WTC11 (cell line): ENCODE data around the gene HNF1A. TPM values are rescaled to one million over a fixed set of nuclear protein-coding genes. Genes with fewer than 3 reads are reported as not detected.

Experiments used
- ATAC-seq: fragments of 200-7000 bp; cut with Tn5 transposase; 2 replicates; pipeline ENCODE4 v1.10.0; 2021; ENCODE audit warnings: mild to moderate bottlenecking, moderate library complexity
- CTCF ChIA-PET: fragments of 300-600 bp; sonication (Branson Sonifier 250); formaldehyde crosslinking; loops from one replicate; lab custom pipeline; 2021; ENCODE audit warnings: antibody characterized with exemption; lab: Charles Lee
- POLR2A ChIA-PET: fragments of 350-600 bp; sonication (Branson Sonifier 250); formaldehyde crosslinking; loops from one replicate; lab custom pipeline; 2021; ENCODE audit warnings: antibody characterized with exemption; lab: Charles Lee
- DNase-seq: peaks from one replicate; pipeline ENCODE4 v3.0.0; 2021; ENCODE audit warnings: low spot score
- H3K27ac Mint-ChIP-seq: 2 replicates; pipeline ENCODE4 v1.8.0; 2021; ENCODE audit warnings: mixed read lengths
- H3K27me3 Mint-ChIP-seq: 2 replicates; pipeline ENCODE4 v1.8.0; 2021; ENCODE audit warnings: low read depth, mild to moderate bottlenecking, moderate library complexity, mixed read lengths
- H3K36me3 Mint-ChIP-seq: 2 replicates; pipeline ENCODE4 v1.8.0; 2021; ENCODE audit warnings: mixed read lengths
- H3K4me1 Mint-ChIP-seq: 2 replicates; pipeline ENCODE4 v1.8.0; 2022; ENCODE audit warnings: mixed read lengths
- H3K4me3 Mint-ChIP-seq: 2 replicates; pipeline ENCODE4 v1.8.0; 2021; ENCODE audit warnings: mild to moderate bottlenecking, moderate library complexity, mixed read lengths
- H3K9me3 Mint-ChIP-seq: 2 replicates; pipeline ENCODE4 v1.8.0; 2021; ENCODE audit warnings: mixed read lengths
- CREM ChIP-seq: sonication (generic); formaldehyde crosslinking; IDR thresholded peaks from 2 replicates; pipeline ENCODE4 v1.8.1; 2022; ENCODE audit warnings: mild to moderate bottlenecking, missing genetic modification reagents, moderate library complexity
- EMX1 ChIP-seq: fragments of 250-450 bp; sonication (Bioruptor Pico); IDR thresholded peaks from 2 replicates; pipeline ENCODE4 v1.8.0; 2021; ENCODE audit warnings: mild to moderate bottlenecking
- IRF2 ChIP-seq: sonication (generic); formaldehyde crosslinking; IDR thresholded peaks from 2 replicates; pipeline ENCODE4 v1.8.0; 2022; ENCODE audit warnings: low read depth, missing genetic modification reagents, borderline replicate concordance
- JUN ChIP-seq: sonication (generic); formaldehyde crosslinking; IDR thresholded peaks from 2 replicates; pipeline ENCODE4 v1.8.0; 2023; ENCODE audit warnings: mild to moderate bottlenecking, missing genetic modification reagents
- NFYB ChIP-seq: sonication (generic); formaldehyde crosslinking; conservative IDR thresholded peaks from 2 replicates; pipeline ENCODE4 v1.8.0; 2022; ENCODE audit warnings: low read depth, missing genetic modification reagents
- SMAD3 ChIP-seq: sonication (generic); formaldehyde crosslinking; IDR thresholded peaks from 2 replicates; pipeline ENCODE4 v1.8.0; 2022; ENCODE audit warnings: missing genetic modification reagents, mild to moderate bottlenecking, borderline replicate concordance
- SMAD4 ChIP-seq: sonication (generic); formaldehyde crosslinking; IDR thresholded peaks from 2 replicates; pipeline ENCODE4 v1.8.0; 2022; ENCODE audit warnings: mild to moderate bottlenecking, missing genetic modification reagents
- TEAD4 ChIP-seq: sonication (generic); formaldehyde crosslinking; IDR thresholded peaks from 2 replicates; pipeline ENCODE4 v1.8.0; 2022; ENCODE audit warnings: mild to moderate bottlenecking, missing genetic modification reagents
- ZNF121 ChIP-seq: sonication (generic); formaldehyde crosslinking; IDR thresholded peaks from 2 replicates; pipeline ENCODE4 v1.8.0; 2023; ENCODE audit warnings: missing genetic modification reagents
- ZNF317 ChIP-seq: sonication (generic); formaldehyde crosslinking; IDR thresholded peaks from 2 replicates; pipeline ENCODE4 v1.8.1; 2023; ENCODE audit warnings: low read depth, mild to moderate bottlenecking, moderate library complexity, missing genetic modification reagents, borderline replicate concordance
- ZNF416 ChIP-seq: fragments of 250-450 bp; sonication (Bioruptor Pico); IDR thresholded peaks from 2 replicates; pipeline ENCODE4 v1.9.0; 2021; ENCODE audit warnings: mild to moderate bottlenecking, inconsistent platforms
- ZNF423 ChIP-seq: fragments of 250-450 bp; sonication (Bioruptor Pico); IDR thresholded peaks from 2 replicates; pipeline ENCODE4 v2.1.2; 2022; ENCODE audit warnings: mild to moderate bottlenecking, moderate library complexity
- total RNA-seq: library from RNA; stranded (reverse); gene quantifications from 3 replicates; pipeline ENCODE4 v1.2.3, GENCODE V29; 2021
- TF ChIP-seq, protein P1 (sequence below): fragments of 250-450 bp; sonication (Bioruptor Pico); IDR thresholded peaks from 2 replicates; pipeline ENCODE4 v1.9.0; 2021; ENCODE audit warnings: mild to moderate bottlenecking
- TF ChIP-seq, protein P2 (sequence below): sonication (generic); formaldehyde crosslinking; IDR thresholded peaks from 2 replicates; pipeline ENCODE4 v1.8.0; 2022; ENCODE audit warnings: missing genetic modification reagents
- TF ChIP-seq, protein P3 (sequence below): sonication (generic); formaldehyde crosslinking; IDR thresholded peaks from 2 replicates; pipeline ENCODE4 v1.8.1; 2023; ENCODE audit warnings: mild to moderate bottlenecking, moderate library complexity, missing genetic modification reagents
- TF ChIP-seq, protein P4 (sequence below): fragments of 250-450 bp; sonication (Bioruptor Pico); IDR thresholded peaks from 2 replicates; pipeline ENCODE4 v1.9.0; 2021; ENCODE audit warnings: mild to moderate bottlenecking, borderline replicate concordance
- TF ChIP-seq, protein P5 (sequence below): sonication (generic); formaldehyde crosslinking; IDR thresholded peaks from 2 replicates; pipeline ENCODE4 v1.8.1; 2022; ENCODE audit warnings: mild to moderate bottlenecking, missing genetic modification reagents, moderate library complexity, borderline replicate concordance
- TF ChIP-seq, protein P6 (sequence below): fragments of 250-450 bp; sonication (Bioruptor Pico); IDR thresholded peaks from 2 replicates; pipeline ENCODE4 v1.9.0; 2021; ENCODE audit warnings: moderate library complexity, mild to moderate bottlenecking, inconsistent platforms, borderline replicate concordance
- TF ChIP-seq, protein P7 (sequence below): sonication (generic); formaldehyde crosslinking; IDR thresholded peaks from 2 replicates; pipeline ENCODE4 v1.8.0; 2022; ENCODE audit warnings: mild to moderate bottlenecking, missing genetic modification reagents
- TF ChIP-seq, protein P8 (sequence below): fragments of 250-450 bp; sonication (Bioruptor Pico); IDR thresholded peaks from 2 replicates; pipeline ENCODE4 v1.9.0; 2021; ENCODE audit warnings: mild to moderate bottlenecking

HNF1A gene
- total RNA-seq, 1 experiment from 2014 or later, result not detected

DNA sequence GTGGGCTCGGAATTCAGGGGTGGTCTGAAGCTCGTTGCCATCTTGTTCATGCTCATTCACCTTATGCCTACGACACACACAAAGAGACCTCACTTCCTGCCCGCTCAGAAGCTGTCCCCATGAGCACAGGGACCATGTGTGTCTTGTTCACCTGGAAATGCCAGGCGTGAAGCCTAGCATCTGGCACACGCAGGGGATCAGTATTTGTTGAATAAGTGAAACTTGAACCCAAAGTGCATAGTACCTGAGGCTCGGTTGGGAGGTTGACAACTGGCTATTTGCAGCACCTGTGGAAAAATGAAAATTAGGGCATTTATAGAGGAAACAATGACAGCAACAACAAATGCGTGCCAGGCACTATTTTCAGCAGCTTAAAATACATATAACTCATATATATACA, 32.5 kb downstream of the HNF1A start (continued):
- TF ChIP-seq, protein P1, sequence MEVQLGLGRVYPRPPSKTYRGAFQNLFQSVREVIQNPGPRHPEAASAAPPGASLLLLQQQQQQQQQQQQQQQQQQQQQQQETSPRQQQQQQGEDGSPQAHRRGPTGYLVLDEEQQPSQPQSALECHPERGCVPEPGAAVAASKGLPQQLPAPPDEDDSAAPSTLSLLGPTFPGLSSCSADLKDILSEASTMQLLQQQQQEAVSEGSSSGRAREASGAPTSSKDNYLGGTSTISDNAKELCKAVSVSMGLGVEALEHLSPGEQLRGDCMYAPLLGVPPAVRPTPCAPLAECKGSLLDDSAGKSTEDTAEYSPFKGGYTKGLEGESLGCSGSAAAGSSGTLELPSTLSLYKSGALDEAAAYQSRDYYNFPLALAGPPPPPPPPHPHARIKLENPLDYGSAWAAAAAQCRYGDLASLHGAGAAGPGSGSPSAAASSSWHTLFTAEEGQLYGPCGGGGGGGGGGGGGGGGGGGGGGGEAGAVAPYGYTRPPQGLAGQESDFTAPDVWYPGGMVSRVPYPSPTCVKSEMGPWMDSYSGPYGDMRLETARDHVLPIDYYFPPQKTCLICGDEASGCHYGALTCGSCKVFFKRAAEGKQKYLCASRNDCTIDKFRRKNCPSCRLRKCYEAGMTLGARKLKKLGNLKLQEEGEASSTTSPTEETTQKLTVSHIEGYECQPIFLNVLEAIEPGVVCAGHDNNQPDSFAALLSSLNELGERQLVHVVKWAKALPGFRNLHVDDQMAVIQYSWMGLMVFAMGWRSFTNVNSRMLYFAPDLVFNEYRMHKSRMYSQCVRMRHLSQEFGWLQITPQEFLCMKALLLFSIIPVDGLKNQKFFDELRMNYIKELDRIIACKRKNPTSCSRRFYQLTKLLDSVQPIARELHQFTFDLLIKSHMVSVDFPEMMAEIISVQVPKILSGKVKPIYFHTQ (CRISPR knock-in tag), result no peak

DNA sequence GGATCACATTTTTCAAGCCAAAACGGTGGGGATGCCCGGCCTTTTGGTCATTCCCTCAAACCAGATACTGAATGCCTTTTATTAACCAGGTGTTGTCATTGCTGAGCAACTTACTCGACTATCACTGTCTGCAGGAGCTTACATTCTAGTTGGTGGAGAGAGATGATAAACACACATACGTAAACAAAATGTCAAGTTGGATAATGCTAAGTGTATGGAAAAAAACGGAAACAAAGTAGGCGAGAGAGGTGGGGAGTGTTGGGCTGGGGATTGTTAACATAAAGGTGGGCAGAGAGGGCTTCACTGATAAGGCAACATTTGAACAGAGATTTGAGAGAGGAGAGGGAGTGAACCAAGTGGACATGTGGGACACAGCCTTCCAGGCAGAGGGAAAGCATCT, 33.5 kb downstream of the HNF1A start:
- POLR2A ChIA-PET, result no interaction called here
- CTCF ChIA-PET, result no interaction called here
- peaks cover 39% of the 10 kb centered on the region for H3K36me3 Mint-ChIP-seq
- peaks cover 10% of the 10 kb centered on the region for H3K4me1 Mint-ChIP-seq
- ATAC-seq, result no peak
- H3K27me3 Mint-ChIP-seq, result no peaks in the 10 kb centered on the region
- DNase-seq, result no peak
- H3K27ac Mint-ChIP-seq, result no peak overlapping the region
- no peaks in the 10 kb centered on the region for H3K9me3 Mint-ChIP-seq
- no peak overlapping the region for H3K4me3 Mint-ChIP-seq
- TF ChIP-seq ZNF317 (CRISPR knock-in tag) (no peak), SMAD3 (CRISPR knock-in tag) (no peak), TEAD4 (no peak), CREM (CRISPR knock-in tag) (no peak), ZNF121 (CRISPR knock-in tag) (no peak), IRF2 (CRISPR knock-in tag) (no peak), ZNF416 (CRISPR knock-in tag) (no peak), JUN (CRISPR knock-in tag) (no peak), SMAD4 (CRISPR knock-in tag) (no peak), ZNF423 (CRISPR knock-in tag) (no peak), EMX1 (CRISPR knock-in tag) (no peak), NFYB (CRISPR knock-in tag) (no peak)
- TF ChIP-seq, protein P2, sequence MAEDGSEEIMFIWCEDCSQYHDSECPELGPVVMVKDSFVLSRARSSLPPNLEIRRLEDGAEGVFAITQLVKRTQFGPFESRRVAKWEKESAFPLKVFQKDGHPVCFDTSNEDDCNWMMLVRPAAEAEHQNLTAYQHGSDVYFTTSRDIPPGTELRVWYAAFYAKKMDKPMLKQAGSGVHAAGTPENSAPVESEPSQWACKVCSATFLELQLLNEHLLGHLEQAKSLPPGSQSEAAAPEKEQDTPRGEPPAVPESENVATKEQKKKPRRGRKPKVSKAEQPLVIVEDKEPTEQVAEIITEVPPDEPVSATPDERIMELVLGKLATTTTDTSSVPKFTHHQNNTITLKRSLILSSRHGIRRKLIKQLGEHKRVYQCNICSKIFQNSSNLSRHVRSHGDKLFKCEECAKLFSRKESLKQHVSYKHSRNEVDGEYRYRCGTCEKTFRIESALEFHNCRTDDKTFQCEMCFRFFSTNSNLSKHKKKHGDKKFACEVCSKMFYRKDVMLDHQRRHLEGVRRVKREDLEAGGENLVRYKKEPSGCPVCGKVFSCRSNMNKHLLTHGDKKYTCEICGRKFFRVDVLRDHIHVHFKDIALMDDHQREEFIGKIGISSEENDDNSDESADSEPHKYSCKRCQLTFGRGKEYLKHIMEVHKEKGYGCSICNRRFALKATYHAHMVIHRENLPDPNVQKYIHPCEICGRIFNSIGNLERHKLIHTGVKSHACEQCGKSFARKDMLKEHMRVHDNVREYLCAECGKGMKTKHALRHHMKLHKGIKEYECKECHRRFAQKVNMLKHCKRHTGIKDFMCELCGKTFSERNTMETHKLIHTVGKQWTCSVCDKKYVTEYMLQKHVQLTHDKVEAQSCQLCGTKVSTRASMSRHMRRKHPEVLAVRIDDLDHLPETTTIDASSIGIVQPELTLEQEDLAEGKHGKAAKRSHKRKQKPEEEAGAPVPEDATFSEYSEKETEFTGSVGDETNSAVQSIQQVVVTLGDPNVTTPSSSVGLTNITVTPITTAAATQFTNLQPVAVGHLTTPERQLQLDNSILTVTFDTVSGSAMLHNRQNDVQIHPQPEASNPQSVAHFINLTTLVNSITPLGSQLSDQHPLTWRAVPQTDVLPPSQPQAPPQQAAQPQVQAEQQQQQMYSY (CRISPR knock-in tag), result no peak
- TF ChIP-seq, protein P3, sequence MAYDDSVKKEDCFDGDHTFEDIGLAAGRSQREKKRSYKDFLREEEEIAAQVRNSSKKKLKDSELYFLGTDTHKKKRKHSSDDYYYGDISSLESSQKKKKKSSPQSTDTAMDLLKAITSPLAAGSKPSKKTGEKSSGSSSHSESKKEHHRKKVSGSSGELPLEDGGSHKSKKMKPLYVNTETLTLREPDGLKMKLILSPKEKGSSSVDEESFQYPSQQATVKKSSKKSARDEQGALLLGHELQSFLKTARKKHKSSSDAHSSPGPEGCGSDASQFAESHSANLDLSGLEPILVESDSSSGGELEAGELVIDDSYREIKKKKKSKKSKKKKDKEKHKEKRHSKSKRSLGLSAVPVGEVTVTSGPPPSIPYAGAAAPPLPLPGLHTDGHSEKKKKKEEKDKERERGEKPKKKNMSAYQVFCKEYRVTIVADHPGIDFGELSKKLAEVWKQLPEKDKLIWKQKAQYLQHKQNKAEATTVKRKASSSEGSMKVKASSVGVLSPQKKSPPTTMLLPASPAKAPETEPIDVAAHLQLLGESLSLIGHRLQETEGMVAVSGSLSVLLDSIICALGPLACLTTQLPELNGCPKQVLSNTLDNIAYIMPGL (CRISPR knock-in tag), result no peak
- TF ChIP-seq, protein P4, sequence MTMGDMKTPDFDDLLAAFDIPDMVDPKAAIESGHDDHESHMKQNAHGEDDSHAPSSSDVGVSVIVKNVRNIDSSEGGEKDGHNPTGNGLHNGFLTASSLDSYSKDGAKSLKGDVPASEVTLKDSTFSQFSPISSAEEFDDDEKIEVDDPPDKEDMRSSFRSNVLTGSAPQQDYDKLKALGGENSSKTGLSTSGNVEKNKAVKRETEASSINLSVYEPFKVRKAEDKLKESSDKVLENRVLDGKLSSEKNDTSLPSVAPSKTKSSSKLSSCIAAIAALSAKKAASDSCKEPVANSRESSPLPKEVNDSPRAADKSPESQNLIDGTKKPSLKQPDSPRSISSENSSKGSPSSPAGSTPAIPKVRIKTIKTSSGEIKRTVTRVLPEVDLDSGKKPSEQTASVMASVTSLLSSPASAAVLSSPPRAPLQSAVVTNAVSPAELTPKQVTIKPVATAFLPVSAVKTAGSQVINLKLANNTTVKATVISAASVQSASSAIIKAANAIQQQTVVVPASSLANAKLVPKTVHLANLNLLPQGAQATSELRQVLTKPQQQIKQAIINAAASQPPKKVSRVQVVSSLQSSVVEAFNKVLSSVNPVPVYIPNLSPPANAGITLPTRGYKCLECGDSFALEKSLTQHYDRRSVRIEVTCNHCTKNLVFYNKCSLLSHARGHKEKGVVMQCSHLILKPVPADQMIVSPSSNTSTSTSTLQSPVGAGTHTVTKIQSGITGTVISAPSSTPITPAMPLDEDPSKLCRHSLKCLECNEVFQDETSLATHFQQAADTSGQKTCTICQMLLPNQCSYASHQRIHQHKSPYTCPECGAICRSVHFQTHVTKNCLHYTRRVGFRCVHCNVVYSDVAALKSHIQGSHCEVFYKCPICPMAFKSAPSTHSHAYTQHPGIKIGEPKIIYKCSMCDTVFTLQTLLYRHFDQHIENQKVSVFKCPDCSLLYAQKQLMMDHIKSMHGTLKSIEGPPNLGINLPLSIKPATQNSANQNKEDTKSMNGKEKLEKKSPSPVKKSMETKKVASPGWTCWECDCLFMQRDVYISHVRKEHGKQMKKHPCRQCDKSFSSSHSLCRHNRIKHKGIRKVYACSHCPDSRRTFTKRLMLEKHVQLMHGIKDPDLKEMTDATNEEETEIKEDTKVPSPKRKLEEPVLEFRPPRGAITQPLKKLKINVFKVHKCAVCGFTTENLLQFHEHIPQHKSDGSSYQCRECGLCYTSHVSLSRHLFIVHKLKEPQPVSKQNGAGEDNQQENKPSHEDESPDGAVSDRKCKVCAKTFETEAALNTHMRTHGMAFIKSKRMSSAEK (CRISPR knock-in tag), result no peak
- TF ChIP-seq, protein P5, sequence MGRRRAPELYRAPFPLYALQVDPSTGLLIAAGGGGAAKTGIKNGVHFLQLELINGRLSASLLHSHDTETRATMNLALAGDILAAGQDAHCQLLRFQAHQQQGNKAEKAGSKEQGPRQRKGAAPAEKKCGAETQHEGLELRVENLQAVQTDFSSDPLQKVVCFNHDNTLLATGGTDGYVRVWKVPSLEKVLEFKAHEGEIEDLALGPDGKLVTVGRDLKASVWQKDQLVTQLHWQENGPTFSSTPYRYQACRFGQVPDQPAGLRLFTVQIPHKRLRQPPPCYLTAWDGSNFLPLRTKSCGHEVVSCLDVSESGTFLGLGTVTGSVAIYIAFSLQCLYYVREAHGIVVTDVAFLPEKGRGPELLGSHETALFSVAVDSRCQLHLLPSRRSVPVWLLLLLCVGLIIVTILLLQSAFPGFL (CRISPR knock-in tag), result no peak
- TF ChIP-seq, protein P6, sequence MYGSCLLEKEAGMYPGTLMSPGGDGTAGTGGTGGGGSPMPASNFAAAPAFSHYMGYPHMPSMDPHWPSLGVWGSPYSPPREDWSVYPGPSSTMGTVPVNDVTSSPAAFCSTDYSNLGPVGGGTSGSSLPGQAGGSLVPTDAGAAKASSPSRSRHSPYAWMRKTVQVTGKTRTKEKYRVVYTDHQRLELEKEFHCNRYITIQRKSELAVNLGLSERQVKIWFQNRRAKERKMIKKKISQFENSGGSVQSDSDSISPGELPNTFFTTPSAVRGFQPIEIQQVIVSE (CRISPR knock-in tag), result no peak
- TF ChIP-seq, protein P7, sequence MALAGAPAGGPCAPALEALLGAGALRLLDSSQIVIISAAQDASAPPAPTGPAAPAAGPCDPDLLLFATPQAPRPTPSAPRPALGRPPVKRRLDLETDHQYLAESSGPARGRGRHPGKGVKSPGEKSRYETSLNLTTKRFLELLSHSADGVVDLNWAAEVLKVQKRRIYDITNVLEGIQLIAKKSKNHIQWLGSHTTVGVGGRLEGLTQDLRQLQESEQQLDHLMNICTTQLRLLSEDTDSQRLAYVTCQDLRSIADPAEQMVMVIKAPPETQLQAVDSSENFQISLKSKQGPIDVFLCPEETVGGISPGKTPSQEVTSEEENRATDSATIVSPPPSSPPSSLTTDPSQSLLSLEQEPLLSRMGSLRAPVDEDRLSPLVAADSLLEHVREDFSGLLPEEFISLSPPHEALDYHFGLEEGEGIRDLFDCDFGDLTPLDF (CRISPR knock-in tag), result no peak
- TF ChIP-seq, protein P8, sequence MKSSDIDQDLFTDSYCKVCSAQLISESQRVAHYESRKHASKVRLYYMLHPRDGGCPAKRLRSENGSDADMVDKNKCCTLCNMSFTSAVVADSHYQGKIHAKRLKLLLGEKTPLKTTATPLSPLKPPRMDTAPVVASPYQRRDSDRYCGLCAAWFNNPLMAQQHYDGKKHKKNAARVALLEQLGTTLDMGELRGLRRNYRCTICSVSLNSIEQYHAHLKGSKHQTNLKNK (CRISPR knock-in tag), result no peak
